Immature natural killer cell (primary cell): ENCODE measurements around the gene DAB2IP. TPM values are rescaled to one million over a fixed set of nuclear protein-coding genes. Genes with fewer than 3 reads are reported as not detected.
"Not testable (repeated sequence)": the region's sequence is repeated elsewhere in the genome, so short reads cannot be mapped to it uniquely, and the experiment has no call there.

ENCODE experiments used
- DNase-seq, 3 donors: peaks; one replicate each; pipeline ENCODE4 v3.0.0; 2022; ENCODE audit warnings: mixed read lengths in 1 of 3
- H3K27ac Mint-ChIP-seq, 6 donors: one replicate each; pipeline ENCODE4 v1.8.0; 2020; ENCODE audit warnings: mixed read lengths in 6 of 6, mild to moderate bottlenecking in 5 of 6, inconsistent platforms in 4 of 6, moderate library complexity in 3 of 6
- H3K27me3 Mint-ChIP-seq, 3 donors: one replicate each; pipeline ENCODE4 v1.8.0; 2020 to 2021; ENCODE audit warnings: low read depth in 3 of 3, mild to moderate bottlenecking in 3 of 3, mixed read lengths in 3 of 3, moderate library complexity in 3 of 3, inconsistent platforms in 1 of 3
- H3K36me3 Mint-ChIP-seq, 3 donors: one replicate each; pipeline ENCODE4 v1.8.0; 2020; ENCODE audit warnings: mixed read lengths in 3 of 3, inconsistent platforms in 2 of 3, mild to moderate bottlenecking in 2 of 3
- H3K4me1 Mint-ChIP-seq, 2 donors: one replicate each; pipeline ENCODE4 v1.8.0; 2020; ENCODE audit warnings: inconsistent platforms in 2 of 2, mild to moderate bottlenecking in 2 of 2, mixed read lengths in 2 of 2, moderate library complexity in 1 of 2
- H3K4me3 Mint-ChIP-seq, 5 donors: one replicate each; pipeline ENCODE4 v1.8.0; 2020; ENCODE audit warnings: mild to moderate bottlenecking in 5 of 5, mixed read lengths in 5 of 5, inconsistent platforms in 3 of 5, moderate library complexity in 3 of 5
- H3K9me3 Mint-ChIP-seq, 6 donors: one replicate each; pipeline ENCODE4 v1.8.0; 2020; ENCODE audit warnings: mild to moderate bottlenecking in 6 of 6, mixed read lengths in 6 of 6, inconsistent platforms in 4 of 6, moderate library complexity in 3 of 6
- polyA plus RNA-seq, 3 donors: library from polyadenylated mRNA; unstranded; fragments of 300-500 nt; fragmentation: Illumina TruSeq; gene quantifications; one replicate each; pipeline ENCODE4 v1.2.3, GENCODE V29; 2021

DAB2IP gene
- polyA plus RNA-seq, 3 donors from 2014 or later: 0.06 to 1.1 TPM; not detected in 1

- not testable (repeated sequence) for DNase-seq, H3K4me3 Mint-ChIP-seq, H3K27me3 Mint-ChIP-seq, H3K36me3 Mint-ChIP-seq, H3K27ac Mint-ChIP-seq, H3K4me1 Mint-ChIP-seq, H3K9me3 Mint-ChIP-seq
These were observed 32.5 kb upstream of the DAB2IP start for GRCh38 chr9:121618910-121619309.

GRCh38 chr9:121619545-121620324, 31.7 kb upstream of the DAB2IP start:
- Mint-ChIP-seq H3K4me1 (no peaks in the 10 kb centered on the region), H3K4me3 (no peak overlapping the region), H3K9me3 (no peaks in the 10 kb centered on the region), H3K27me3 (peaks cover 3 to 8% (median 4%) of the 10 kb centered on the region in 3 donors), H3K27ac (no peak overlapping the region), H3K36me3 (no peaks in the 10 kb centered on the region)
- no peak for DNase-seq

- no peak for DNase-seq
- Mint-ChIP-seq H3K9me3 (no peaks in the 10 kb centered on the region), H3K27ac (no peak overlapping the region), H3K4me1 (no peaks in the 10 kb centered on the region), H3K36me3 (no peaks in the 10 kb centered on the region), H3K27me3 (peaks cover 2 to 6% (median 3%) of the 10 kb centered on the region in 3 donors), H3K4me3 (no peak overlapping the region)
These were observed 31.1 kb upstream of the DAB2IP start for GRCh38 chr9:121620325-121620673.

DNA sequence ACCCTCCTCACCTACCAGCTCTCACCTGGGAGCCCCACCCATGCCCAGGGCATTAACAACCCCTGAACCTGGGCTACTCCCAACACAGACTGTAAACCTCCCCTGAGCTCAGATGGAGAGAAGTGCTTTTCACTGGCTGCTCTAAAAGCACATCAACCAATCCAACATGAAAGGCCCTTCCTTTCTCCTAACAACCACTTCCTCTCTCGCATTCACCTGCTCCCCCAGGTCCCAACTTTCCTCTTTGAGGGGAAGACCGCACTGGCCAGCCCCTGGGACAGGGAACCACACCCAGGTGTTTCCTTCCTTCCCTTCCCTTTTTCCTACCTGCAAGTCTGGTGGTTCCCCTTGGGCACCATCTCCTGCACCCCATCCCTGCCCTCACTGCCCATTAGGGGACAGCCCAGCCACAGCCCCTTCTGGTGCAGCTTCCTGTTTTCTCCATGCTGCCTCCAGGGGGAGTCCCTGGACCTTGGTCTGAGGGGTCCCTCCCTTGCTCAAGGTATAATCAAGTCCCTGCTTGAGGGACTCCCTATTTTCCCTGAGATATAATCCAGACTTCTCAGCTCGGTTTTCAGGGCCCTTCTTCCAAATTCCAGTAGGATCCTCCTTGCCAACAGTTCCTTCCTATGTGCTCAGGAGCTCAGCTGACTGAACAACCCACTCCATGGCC, 30.5 kb upstream of the DAB2IP start:
- Mint-ChIP-seq H3K4me3 (no peak overlapping the region), H3K4me1 (no peaks in the 10 kb centered on the region), H3K36me3 (no peaks in the 10 kb centered on the region), H3K27ac (no peak overlapping the region), H3K9me3 (no peaks in the 10 kb centered on the region), H3K27me3 (peaks cover 2 to 9% (median 3%) of the 10 kb centered on the region in 3 donors)
- DNase-seq: no peak

- Mint-ChIP-seq H3K36me3 (no peaks in the 10 kb centered on the region), H3K9me3 (no peaks in the 10 kb centered on the region), H3K4me3 (no peak overlapping the region)
These were observed 28.8 kb upstream of the DAB2IP start for GRCh38 chr9:121622387-121623203.

DNA sequence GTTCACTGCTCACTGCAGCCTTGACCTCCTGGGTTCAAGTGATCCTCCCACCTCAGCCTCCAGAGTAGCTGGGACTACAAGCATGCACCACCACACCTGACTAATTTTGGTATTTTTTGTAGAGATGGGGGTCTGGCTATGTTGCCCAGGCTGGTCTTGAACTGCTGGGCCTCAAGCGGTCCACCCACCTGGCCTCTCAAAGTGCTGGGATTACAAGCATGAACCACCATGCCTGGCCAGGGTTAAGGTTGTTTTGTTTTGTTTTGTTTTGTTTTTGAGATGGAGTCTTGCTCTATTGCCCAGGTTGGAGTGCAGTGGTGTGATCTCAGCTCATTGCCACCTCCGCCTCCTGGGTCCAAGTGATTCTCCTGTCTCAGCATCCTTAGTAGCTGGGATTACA, 28.0 kb upstream of the DAB2IP start:
- not testable (repeated sequence) for H3K4me3 Mint-ChIP-seq, DNase-seq, H3K9me3 Mint-ChIP-seq, H3K36me3 Mint-ChIP-seq, H3K27me3 Mint-ChIP-seq, H3K4me1 Mint-ChIP-seq, H3K27ac Mint-ChIP-seq

More at GRCh38 chr9:121622387-121623203, 28.8 kb upstream of the DAB2IP start:
- H3K27me3 Mint-ChIP-seq: peaks cover 2 to 6% (median 3%) of the 10 kb centered on the region in 3 donors
- no peaks in the 10 kb centered on the region for H3K4me1 Mint-ChIP-seq
- DNase-seq: no peak
- no peak overlapping the region for H3K27ac Mint-ChIP-seq

- no peak for DNase-seq
- Mint-ChIP-seq H3K4me3 (no peak overlapping the region), H3K9me3 (no peaks in the 10 kb centered on the region), H3K4me1 (no peaks in the 10 kb centered on the region), H3K27ac (no peak overlapping the region), H3K27me3 (peaks cover 2 to 5% (median 3%) of the 10 kb centered on the region in 3 donors), H3K36me3 (no peaks in the 10 kb centered on the region)
These were observed 25.8 kb upstream of the DAB2IP start for GRCh38 chr9:121625590-121625989.

GRCh38 chr9:121626012-121626411, 25.4 kb upstream of the DAB2IP start:
- H3K27ac Mint-ChIP-seq: no peak overlapping the region
- H3K36me3 Mint-ChIP-seq: no peaks in the 10 kb centered on the region
- no peaks in the 10 kb centered on the region for H3K4me1 Mint-ChIP-seq
- no peaks in the 10 kb centered on the region for H3K9me3 Mint-ChIP-seq
- H3K27me3 Mint-ChIP-seq: peaks cover 2 to 4% (median 2%) of the 10 kb centered on the region in 3 donors
- no peak overlapping the region for H3K4me3 Mint-ChIP-seq
- DNase-seq: no peak

- Mint-ChIP-seq H3K36me3 (no peaks in the 10 kb centered on the region), H3K4me3 (no peak overlapping the region), H3K4me1 (no peaks in the 10 kb centered on the region), H3K9me3 (no peaks in the 10 kb centered on the region), H3K27me3 (peaks cover 0 to 4% (median 2%) of the 10 kb centered on the region in 3 donors), H3K27ac (no peak overlapping the region)
- no peak for DNase-seq
These were observed 24.0 kb upstream of the DAB2IP start for GRCh38 chr9:121627427-121627826.

DNA sequence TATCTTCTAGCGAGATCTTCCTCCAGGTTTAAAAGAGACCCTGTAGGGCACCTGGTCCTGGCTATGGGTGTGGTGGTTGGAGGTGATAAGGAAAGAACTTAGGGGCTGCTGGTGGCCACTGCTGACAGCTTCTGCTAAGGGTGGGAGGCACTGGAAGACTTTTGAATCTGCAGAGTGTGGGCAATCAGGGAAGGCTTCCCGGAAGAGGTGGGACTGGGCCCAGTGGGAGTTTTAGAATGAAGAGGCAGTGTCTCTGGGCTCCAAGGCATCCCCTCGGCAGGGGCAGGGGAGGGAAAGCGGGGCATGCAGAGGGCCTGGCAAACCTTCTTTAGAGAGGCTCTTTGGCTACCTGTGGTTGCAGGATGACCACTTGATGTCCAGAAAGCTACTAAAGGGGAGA, 23.0 kb upstream of the DAB2IP start:
- Mint-ChIP-seq H3K9me3 (no peaks in the 10 kb centered on the region), H3K27ac (no peak overlapping the region), H3K4me1 (no peaks in the 10 kb centered on the region), H3K27me3 (peaks cover 0 to 4% (median 2%) of the 10 kb centered on the region in 3 donors), H3K4me3 (no peak overlapping the region), H3K36me3 (no peaks in the 10 kb centered on the region)
- no peak for DNase-seq

DNA sequence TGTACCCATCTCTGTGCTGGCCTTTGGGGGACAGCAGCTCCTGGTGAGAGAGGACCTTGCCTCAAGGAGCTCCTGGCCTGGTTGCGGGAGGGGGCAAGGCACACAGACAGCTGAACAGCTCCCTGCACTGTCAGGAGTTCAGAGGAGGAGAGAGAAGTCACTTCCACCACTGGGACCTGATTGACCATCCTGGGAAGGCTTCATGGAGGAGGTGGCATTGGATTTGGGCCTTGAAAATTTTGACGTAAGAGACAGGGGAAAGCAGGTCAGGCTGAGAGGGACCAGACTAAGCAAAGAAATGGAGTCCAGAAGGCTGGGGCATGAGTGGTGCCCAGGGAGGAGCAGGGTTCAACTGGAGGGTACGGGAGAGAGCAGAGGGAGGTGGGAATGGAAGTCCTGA, 20.3 kb upstream of the DAB2IP start:
- peaks cover 0 to 2% (median 0%) of the 10 kb centered on the region in 6 donors for H3K9me3 Mint-ChIP-seq
- H3K27ac Mint-ChIP-seq: no peak overlapping the region
- no peak for DNase-seq
- H3K27me3 Mint-ChIP-seq: peaks cover 0 to 3% (median 2%) of the 10 kb centered on the region in 3 donors
- H3K36me3 Mint-ChIP-seq: no peaks in the 10 kb centered on the region
- H3K4me3 Mint-ChIP-seq: no peak overlapping the region
- H3K4me1 Mint-ChIP-seq: peaks cover 9 to 10% of the 10 kb centered on the region in 2 donors

GRCh38 chr9:121631978-121632418, 19.4 kb upstream of the DAB2IP start:
- no peaks in the 10 kb centered on the region for H3K36me3 Mint-ChIP-seq
- H3K27ac Mint-ChIP-seq: no peak overlapping the region
- peaks cover 9 to 10% of the 10 kb centered on the region in 2 donors for H3K4me1 Mint-ChIP-seq
- peaks cover 0 to 2% (median 0%) of the 10 kb centered on the region in 6 donors for H3K9me3 Mint-ChIP-seq
- H3K4me3 Mint-ChIP-seq: no peak overlapping the region
- no peak for DNase-seq
- H3K27me3 Mint-ChIP-seq: peaks cover 0 to 3% (median 2%) of the 10 kb centered on the region in 3 donors

DNA sequence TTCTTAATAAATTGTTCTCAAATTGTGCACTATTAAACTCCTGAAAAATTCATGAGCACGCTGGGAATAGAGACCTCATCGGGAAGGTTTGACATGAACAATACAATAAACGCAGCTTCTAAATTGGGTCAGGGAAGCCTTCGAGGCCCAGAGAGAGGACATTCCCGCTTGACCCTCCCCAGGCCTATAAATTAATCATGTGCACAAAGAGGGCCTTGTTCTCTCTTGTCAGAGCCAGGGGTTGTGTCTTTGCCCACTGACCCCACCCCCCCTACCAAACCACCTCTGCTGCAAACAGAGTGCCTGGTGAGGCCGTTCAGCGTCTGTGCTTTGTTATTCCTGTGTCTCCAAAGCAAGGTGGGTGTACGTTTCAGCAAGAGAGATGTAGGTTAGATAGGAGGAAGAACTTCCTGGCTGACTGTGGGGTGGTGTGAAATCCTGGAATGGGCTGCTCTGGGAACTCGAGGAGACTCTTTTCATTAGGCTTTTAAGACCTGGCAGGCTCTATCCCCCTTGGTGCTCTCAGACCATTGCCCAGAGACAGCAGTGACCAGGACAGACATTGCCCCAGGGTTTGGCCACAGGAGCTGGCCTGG, 18.2 kb upstream of the DAB2IP start:
- Mint-ChIP-seq H3K27ac (no peak overlapping the region), H3K27me3 (peaks cover 0 to 3% (median 2%) of the 10 kb centered on the region in 3 donors), H3K9me3 (peaks cover 0 to 2% (median 0%) of the 10 kb centered on the region in 6 donors), H3K4me3 (no peak overlapping the region), H3K4me1 (peaks cover 9 to 10% of the 10 kb centered on the region in 2 donors), H3K36me3 (no peaks in the 10 kb centered on the region)
- no peak for DNase-seq
